Naive thymus-derived CD8-positive, alpha-beta T cell (primary cell): ENCODE data around the gene ANKRD23. TPM values are rescaled to one million over a fixed set of nuclear protein-coding genes. Genes with fewer than 3 reads are reported as not detected.

ENCODE experiments used
- ATAC-seq, 2 donors: fragments of 150-1000 bp; cut with Tn5 transposase in 1 of 2; sonication (Bioruptor Pico), chemical (Tn5 transposase) in 1 of 2; 1 replicate in 1 of 2; 2 replicates in 1 of 2; pipeline ENCODE4 v1.10.0; 2021; ENCODE audit warnings: mild to moderate bottlenecking in 2 of 2, moderate library complexity in 2 of 2
- POLR2A ChIA-PET: fragments of 350-600 bp; sonication (Branson Sonifier 250); formaldehyde crosslinking; loops from one replicate; lab custom pipeline; 2021; ENCODE audit warnings: antibody characterized with exemption; lab: Charles Lee
- DNase-seq, 10 donors: peaks; one replicate each; pipeline versions ENCODE4 v3.0.0 to v3.0.0-alpha.2; 2020 to 2022
- H3K27ac Mint-ChIP-seq, 10 donors: one replicate each; pipeline ENCODE4 v1.8.0; 2020 to 2022; ENCODE audit warnings: mild to moderate bottlenecking in 10 of 10, mixed read lengths in 10 of 10, moderate library complexity in 4 of 10, inconsistent platforms in 1 of 10
- H3K27me3 Mint-ChIP-seq, 5 donors: one replicate each; pipeline ENCODE4 v1.8.0; 2021 to 2022; ENCODE audit warnings: mixed read lengths in 5 of 5
- H3K36me3 Mint-ChIP-seq, 3 donors: one replicate each; pipeline ENCODE4 v1.8.0; 2020 to 2022; ENCODE audit warnings: mixed read lengths in 3 of 3, mild to moderate bottlenecking in 2 of 3, inconsistent platforms in 1 of 3
- H3K4me1 Mint-ChIP-seq, 4 donors: one replicate each; pipeline ENCODE4 v1.8.0; 2021 to 2022; ENCODE audit warnings: mixed read lengths in 4 of 4
- H3K4me3 Mint-ChIP-seq, 10 donors: one replicate each; pipeline ENCODE4 v1.8.0; 2020 to 2022; ENCODE audit warnings: mild to moderate bottlenecking in 10 of 10, mixed read lengths in 10 of 10, moderate library complexity in 6 of 10, inconsistent platforms in 1 of 10
- H3K9me3 Mint-ChIP-seq, 9 donors: one replicate each; pipeline ENCODE4 v1.8.0; 2020 to 2022; ENCODE audit warnings: mixed read lengths in 9 of 9, mild to moderate bottlenecking in 3 of 9, inconsistent platforms in 1 of 9, moderate library complexity in 1 of 9
- polyA plus RNA-seq, 3 donors: library from polyadenylated mRNA; unstranded; fragments of 300-500 nt; fragmentation: Illumina TruSeq; gene quantifications; one replicate each; pipeline ENCODE4 v1.2.3, GENCODE V29; 2021
- total RNA-seq, 8 experiments: library from RNA in 2 of 8; stranded (reverse) in 2 of 8; gene quantifications; one replicate each; pipeline ENCODE4 v1.2.3 and lab custom pipeline; 2021 to 2026

ANKRD23 gene
- total and polyA plus RNA-seq, 5 experiments from 2014 or later, result 0.15 to 16.2 (median 0.57) TPM

GRCh38 chr2:96875498-96876268, 31.9 kb upstream of the ANKRD23 start:
- POLR2A ChIA-PET, result interaction anchor here (0.5 to 2.1 kb wide), 4 partner anchors 10 to 49 kb away, joined by 3 to 10 read pairs (median 5); partner anchors contain the start of gene ANKRD39
- Mint-ChIP-seq H3K36me3 (peaks cover 0 to 2% (median 0%) of the 10 kb centered on the region in 3 donors), H3K4me3 (no peak overlapping the region), H3K9me3 (no peaks in the 10 kb centered on the region), H3K4me1 (peaks cover 10 to 46% (median 32%) of the 10 kb centered on the region in 4 donors), H3K27ac (peak overlapping the region in 4 of 10 donors; percentile 3 to 91 (median 57)), H3K27me3 (no peaks in the 10 kb centered on the region)
- DNase-seq, result no peak
- ATAC-seq, result no peak

- POLR2A ChIA-PET, result interaction anchor here (0.7 to 3.9 kb wide), 8 partner anchors 11 to 76 kb away, joined by 3 to 24 read pairs (median 4); partner anchors contain the start of gene ANKRD39
- no peaks in the 10 kb centered on the region for H3K9me3 Mint-ChIP-seq
- H3K27ac Mint-ChIP-seq, result peak overlapping the region in 9 of 10 donors; percentile 49 to 92 (median 85)
- peaks cover 12 to 44% (median 36%) of the 10 kb centered on the region in 4 donors for H3K4me1 Mint-ChIP-seq
- ATAC-seq (no peak), DNase-seq (no peak)
- peak overlapping the region in 2 of 10 donors; percentile 2 to 34 for H3K4me3 Mint-ChIP-seq
- no peaks in the 10 kb centered on the region for H3K36me3 Mint-ChIP-seq
- H3K27me3 Mint-ChIP-seq, result no peaks in the 10 kb centered on the region
Observed at GRCh38 chr2:96874198-96874831, 30.5 kb upstream of the ANKRD23 start.

- Mint-ChIP-seq H3K4me3 (no peak overlapping the region), H3K27me3 (no peaks in the 10 kb centered on the region), H3K4me1 (peaks cover 12 to 44% (median 34%) of the 10 kb centered on the region in 4 donors), H3K27ac (peak overlapping the region in 4 of 10 donors; percentile 11 to 75 (median 58)), H3K9me3 (no peaks in the 10 kb centered on the region), H3K36me3 (no peaks in the 10 kb centered on the region)
- ATAC-seq (no peak), DNase-seq (no peak)
- POLR2A ChIA-PET, result interaction anchor here (0.7 to 3.9 kb wide), 6 partner anchors 15 to 73 kb away, joined by 3 to 24 read pairs (median 4); partner anchors contain the start of gene ANKRD39
Observed at GRCh38 chr2:96873651-96874096, 29.9 kb upstream of the ANKRD23 start.

GRCh38 chr2:96872591-96873349, 28.9 kb upstream of the ANKRD23 start:
- peaks cover 16 to 48% (median 39%) of the 10 kb centered on the region in 4 donors for H3K4me1 Mint-ChIP-seq
- H3K9me3 Mint-ChIP-seq, result no peaks in the 10 kb centered on the region
- no peak for DNase-seq
- no peak overlapping the region for H3K4me3 Mint-ChIP-seq
- POLR2A ChIA-PET, result interaction anchor here (1.0 to 3.9 kb wide), 5 partner anchors 11 to 49 kb away, joined by 3 to 24 read pairs (median 5); partner anchors contain the start of gene ANKRD39
- peak overlapping the region in 7 of 10 donors; percentile 7 to 81 (median 67) for H3K27ac Mint-ChIP-seq
- no peaks in the 10 kb centered on the region for H3K27me3 Mint-ChIP-seq
- no peaks in the 10 kb centered on the region for H3K36me3 Mint-ChIP-seq
- ATAC-seq, result no peak

GRCh38 chr2:96870626-96871255, 26.9 kb upstream of the ANKRD23 start:
- ATAC-seq (peak; percentile 69 to 76), DNase-seq (peak; percentile 34 to 81 (median 66))
- Mint-ChIP-seq H3K9me3 (no peaks in the 10 kb centered on the region), H3K36me3 (peaks cover 0 to 4% (median 0%) of the 10 kb centered on the region in 3 donors), H3K4me3 (peak overlapping the region; percentile 79 to 94 (median 88)), H3K4me1 (peaks cover 22 to 60% (median 50%) of the 10 kb centered on the region in 4 donors), H3K27me3 (no peaks in the 10 kb centered on the region), H3K27ac (peak overlapping the region; percentile 79 to 97 (median 94))
- POLR2A ChIA-PET, result interaction anchor here (0.6 to 5.7 kb wide), 16 partner anchors 9 to 92 kb away, joined by 3 to 62 read pairs (median 4); partner anchors contain the start of gene ANKRD39

- POLR2A ChIA-PET, result interaction anchor here (0.6 to 5.7 kb wide), 19 partner anchors 10 to 93 kb away, joined by 3 to 62 read pairs (median 7); partner anchors contain the start of gene ANKRD39
Observed at GRCh38 chr2:96869822-96870625, 26.2 kb upstream of the ANKRD23 start, which contains the start of gene SEMA4C. TSS of gene SEMA4C (minus strand) at chr2:96870080. CDS start at chr2:96867886, 2,194 bp downstream.

GRCh38 chr2:96869281-96869821, 25.5 kb upstream of the ANKRD23 start:
- H3K36me3 Mint-ChIP-seq, result peaks cover 0 to 13% (median 2%) of the 10 kb centered on the region in 3 donors
- no peaks in the 10 kb centered on the region for H3K9me3 Mint-ChIP-seq
- peak overlapping the region in 5 of 10 donors; percentile 78 to 94 (median 83) for H3K4me3 Mint-ChIP-seq
- DNase-seq, result peak in 1 of 10 donors; percentile 25
- peak in 1 of 2 donors; percentile 4 for ATAC-seq
- H3K27ac Mint-ChIP-seq, result no peak overlapping the region
- H3K4me1 Mint-ChIP-seq, result peaks cover 19 to 54% (median 44%) of the 10 kb centered on the region in 4 donors
- POLR2A ChIA-PET, result interaction anchor here (0.8 to 5.7 kb wide), 18 partner anchors 9 to 94 kb away, joined by 3 to 62 read pairs (median 6); partner anchors contain the start of genes ANKRD39 and CNNM3
- no peaks in the 10 kb centered on the region for H3K27me3 Mint-ChIP-seq

More at GRCh38 chr2:96869822-96870625, 26.2 kb upstream of the ANKRD23 start, which contains the start of gene SEMA4C:
- DNase-seq (peak; percentile 50 to 76 (median 68)), ATAC-seq (peak; percentile 54 to 57)
- no peaks in the 10 kb centered on the region for H3K9me3 Mint-ChIP-seq
- peaks cover 20 to 60% (median 49%) of the 10 kb centered on the region in 4 donors for H3K4me1 Mint-ChIP-seq
- H3K4me3 Mint-ChIP-seq, result peak within 1 kb of the TSS; percentile 79 to 94 (median 90)
- H3K36me3 Mint-ChIP-seq, result peaks cover 0 to 11% (median 2%) of the 10 kb centered on the region in 3 donors
- no peaks in the 10 kb centered on the region for H3K27me3 Mint-ChIP-seq
- H3K27ac Mint-ChIP-seq, result peak within 1 kb of the TSS; percentile 79 to 97 (median 94)

DNA sequence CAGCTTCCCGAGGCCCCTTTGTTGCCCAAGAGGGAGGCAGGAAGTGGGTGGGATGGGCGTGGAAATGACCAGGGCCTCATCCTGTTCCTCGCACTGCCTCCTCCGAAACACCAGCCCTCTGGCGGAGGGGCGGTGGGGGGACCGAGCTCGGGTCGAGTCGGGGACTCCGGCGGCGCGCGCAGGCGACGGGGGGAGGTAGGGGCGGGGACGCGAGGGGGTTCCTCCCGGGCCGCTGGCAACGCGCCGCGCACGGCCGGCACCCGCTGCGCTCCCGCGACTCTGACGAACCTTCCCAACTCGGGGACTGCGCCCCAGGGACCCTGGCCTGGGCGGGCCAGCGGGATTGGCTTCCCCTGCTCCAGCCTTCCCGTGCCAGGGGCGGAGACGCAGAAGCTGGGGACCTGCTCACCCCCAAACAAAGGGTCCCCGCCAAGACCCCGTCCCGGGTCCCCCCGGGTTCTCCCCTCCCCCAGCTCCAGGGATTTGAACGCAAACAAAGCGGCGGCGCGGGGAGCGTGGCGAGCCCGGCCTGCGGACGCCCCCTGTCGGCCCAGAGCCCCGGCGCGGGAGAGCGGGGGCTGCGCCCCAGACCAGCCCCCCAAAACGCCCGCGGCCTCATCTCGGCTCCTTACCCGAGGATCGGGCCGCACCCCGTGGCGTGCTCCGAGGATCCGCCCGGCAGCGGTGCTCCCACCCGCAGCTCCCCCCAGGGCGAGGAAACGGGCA, 24.9 kb upstream of the ANKRD23 start:
- H3K36me3 Mint-ChIP-seq, result peaks cover 0 to 13% (median 2%) of the 10 kb centered on the region in 3 donors
- ATAC-seq, result peak; percentile 25 to 37
- H3K4me1 Mint-ChIP-seq, result peaks cover 16 to 47% (median 39%) of the 10 kb centered on the region in 4 donors
- POLR2A ChIA-PET, result interaction anchor here (0.6 to 5.7 kb wide), 22 partner anchors 8 to 94 kb away, joined by 3 to 62 read pairs (median 6); partner anchors contain the start of genes ANKRD39 and CNNM3
- peak; percentile 43 to 82 (median 56) for DNase-seq
- peak overlapping the region in 7 of 10 donors; percentile 79 to 89 (median 87) for H3K27ac Mint-ChIP-seq
- H3K9me3 Mint-ChIP-seq, result no peaks in the 10 kb centered on the region
- H3K4me3 Mint-ChIP-seq, result peak overlapping the region; percentile 81 to 93 (median 86)
- no peaks in the 10 kb centered on the region for H3K27me3 Mint-ChIP-seq

DNA sequence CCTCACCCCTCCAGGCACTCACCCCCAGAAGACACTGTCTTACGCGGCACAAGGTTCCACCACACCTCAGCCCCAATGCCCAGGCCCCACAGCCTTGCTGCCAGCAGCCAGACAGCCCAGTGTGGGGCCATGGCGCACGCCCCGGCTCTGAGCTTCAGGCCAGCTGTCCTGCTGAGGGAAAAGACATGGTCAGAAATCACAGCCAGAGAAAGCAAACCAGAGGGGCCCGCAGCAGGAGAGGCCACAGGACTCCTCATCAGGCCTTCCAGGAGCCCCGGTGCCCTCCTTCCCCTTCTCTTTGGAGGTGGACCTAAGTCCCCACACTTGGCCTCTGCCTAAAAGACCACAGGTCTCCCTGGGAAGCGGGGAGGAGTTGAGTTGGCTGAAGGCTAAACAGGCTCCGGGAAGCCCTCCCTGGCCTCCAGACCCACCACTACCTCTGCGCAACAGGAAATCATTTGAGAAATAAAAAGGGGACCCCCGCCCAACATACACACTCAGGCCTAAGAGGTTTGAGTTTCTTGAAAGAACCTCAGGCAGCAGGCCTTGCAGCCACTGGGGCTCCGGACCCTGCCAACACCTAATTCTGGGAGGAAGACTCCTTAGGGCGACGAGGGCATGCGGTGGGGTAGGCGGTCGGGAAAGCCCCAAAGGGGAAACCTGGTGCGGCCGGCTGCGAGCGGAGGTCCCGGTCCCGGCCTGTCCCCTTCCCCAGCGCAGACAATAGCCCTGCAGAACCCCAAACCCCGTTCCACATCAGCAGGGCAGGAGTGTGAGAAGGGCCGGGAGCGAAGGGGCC, 24.1 kb upstream of the ANKRD23 start:
- Mint-ChIP-seq H3K9me3 (no peaks in the 10 kb centered on the region), H3K27ac (peak overlapping the region; percentile 79 to 89 (median 88)), H3K27me3 (no peaks in the 10 kb centered on the region), H3K4me3 (peak overlapping the region; percentile 81 to 93 (median 86)), H3K4me1 (peaks cover 20 to 44% (median 40%) of the 10 kb centered on the region in 4 donors), H3K36me3 (peaks cover 0 to 18% (median 2%) of the 10 kb centered on the region in 3 donors)
- DNase-seq (peak in 3 of 10 donors; percentile 32 to 37 (median 37)), ATAC-seq (peak in 1 of 2 donors; percentile 13)
- POLR2A ChIA-PET, result interaction anchor here (0.6 to 5.7 kb wide), 23 partner anchors 8 to 95 kb away, joined by 3 to 62 read pairs (median 5); partner anchors contain the start of genes ANKRD39 and CNNM3
